ENCODE data around the gene CENPW.
A peak's percentile ranks its signal among the peaks of the same experiment; 100 is the strongest.

The CENPW gene

DNA sequence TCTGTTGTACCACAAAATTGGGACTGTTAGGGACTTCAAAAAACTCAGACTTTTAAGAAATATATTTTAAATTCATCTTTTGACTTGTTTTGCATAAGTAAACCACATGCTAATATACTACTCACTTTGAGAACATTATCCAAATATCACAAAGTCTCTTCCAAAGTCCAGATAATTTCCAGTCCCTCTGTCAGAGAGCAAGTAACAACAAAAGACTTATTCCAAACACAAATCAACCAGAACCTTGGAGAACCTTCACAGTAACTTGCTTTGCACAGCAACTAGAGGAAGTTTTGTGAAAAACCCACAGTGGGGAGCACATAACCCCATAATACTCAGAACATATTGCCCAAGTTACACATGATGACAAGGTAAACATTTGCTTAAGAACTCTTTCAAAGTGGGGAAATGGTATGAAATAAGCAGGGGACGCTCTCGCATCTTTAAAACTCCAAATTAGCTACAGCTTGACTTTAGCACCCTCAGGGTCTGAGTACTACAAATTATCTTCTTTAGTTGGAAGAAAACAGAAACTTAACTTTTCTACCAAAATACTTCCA lies 37.8 kb downstream of the CENPW start:
- H3K14ac ChIP-seq (ENCODE audit: low read length), result no peak overlapping the region
- H2BK5ac ChIP-seq (ENCODE audit: low read depth, low read length, poor library complexity), result no peak overlapping the region
- no peak overlapping the region for H4K12ac ChIP-seq (ENCODE audit: low read depth, low read length)
- H3K79me1 ChIP-seq (ENCODE audit: low read length), result no peaks in the 10 kb centered on the region
- H2BK12ac ChIP-seq (ENCODE audit: low read length), result no peak overlapping the region
- peaks cover 3% of the 10 kb centered on the region for H3K9me3 ChIP-seq (ENCODE audit: insufficient read depth, low read depth, low read length)
- DNase-seq, result no peak
- peaks cover 0 to 3% of the 10 kb centered on the region in 2 experiments for H3K36me3 ChIP-seq (ENCODE audit: control insufficient read depth in 1 of 2, insufficient read depth in 2 of 2, low read length in 2 of 2)
- H2BK120ac ChIP-seq (ENCODE audit: insufficient read depth, low read length, poor library complexity), result no peak overlapping the region
- H4K8ac ChIP-seq (ENCODE audit: low read depth, low read length), result no peak overlapping the region
- no peak overlapping the region for H2AFZ ChIP-seq (ENCODE audit: insufficient read depth, low read length, poor library complexity)
- H3K18ac ChIP-seq (ENCODE audit: low read length), result no peak overlapping the region
- H4K91ac ChIP-seq (ENCODE audit: low read depth, low read length), result no peak overlapping the region
- H3K4me3 ChIP-seq (ENCODE audit: low read depth, low read length), result no peak overlapping the region
- no peak overlapping the region for H3K23ac ChIP-seq (ENCODE audit: low read length)
- no peaks in the 10 kb centered on the region for H3K27me3 ChIP-seq (ENCODE audit: insufficient read depth, low read length)
- no peak overlapping the region for H3K4me2 ChIP-seq (ENCODE audit: low read length)
- H3K9ac ChIP-seq (ENCODE audit: low read length), result no peak overlapping the region
- no peaks in the 10 kb centered on the region for H3K79me2 ChIP-seq (ENCODE audit: control insufficient read depth, insufficient read depth, low read length, poor library complexity)
- WGBS (ENCODE audit: extremely low coverage, insufficient coverage, insufficient read length), result no CpG with 5 or more reads among the region's 2 CpGs
- H2AK5ac ChIP-seq (ENCODE audit: low read length), result no peak overlapping the region
- no peak overlapping the region for H3K27ac ChIP-seq (ENCODE audit: low read depth, low read length)
- H3K4ac ChIP-seq (ENCODE audit: low read depth, low read length), result no peak overlapping the region
- no peaks in the 10 kb centered on the region for H3K4me1 ChIP-seq (ENCODE audit: control insufficient read depth in 1 of 2, insufficient read depth in 2 of 2, low read length in 2 of 2)

DNA sequence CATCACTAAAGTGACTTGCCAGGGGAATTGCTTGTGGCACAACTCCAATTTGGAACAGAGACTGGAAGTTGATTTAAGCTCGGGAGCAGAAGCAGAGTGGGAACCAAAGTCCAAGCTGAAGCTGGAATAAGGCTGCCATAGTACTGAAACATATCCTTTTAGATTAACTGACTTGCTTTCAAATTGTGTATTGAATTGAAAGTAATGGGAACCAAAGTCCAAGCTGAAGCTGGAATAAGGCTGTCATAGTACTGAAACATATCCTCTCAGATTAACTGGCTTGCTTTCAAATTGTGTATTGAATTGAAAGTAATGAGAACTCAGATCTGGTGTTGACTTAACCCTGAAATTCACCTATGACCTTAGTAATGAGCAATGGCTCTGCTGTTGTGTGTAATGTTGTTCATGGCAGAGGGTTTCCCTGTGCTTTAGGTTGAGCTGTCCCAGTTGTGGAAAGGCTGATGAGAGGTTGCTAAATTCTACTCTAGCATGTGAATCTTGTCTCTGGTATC lies 40.2 kb downstream of the CENPW start:
- no peaks in the 10 kb centered on the region for H3K4me1 ChIP-seq (ENCODE audit: control insufficient read depth in 1 of 2, insufficient read depth in 2 of 2, low read length in 2 of 2)
- no peaks in the 10 kb centered on the region for H3K27me3 ChIP-seq (ENCODE audit: insufficient read depth, low read length)
- no peak overlapping the region for H3K14ac ChIP-seq (ENCODE audit: low read length)
- no peaks in the 10 kb centered on the region for H3K79me1 ChIP-seq (ENCODE audit: low read length)
- H3K18ac ChIP-seq (ENCODE audit: low read length), result no peak overlapping the region
- no peak overlapping the region for H3K23ac ChIP-seq (ENCODE audit: low read length)
- no peak overlapping the region for H3K27ac ChIP-seq (ENCODE audit: low read depth, low read length)
- no peak overlapping the region for H2BK120ac ChIP-seq (ENCODE audit: insufficient read depth, low read length, poor library complexity)
- no peak overlapping the region for H3K9ac ChIP-seq (ENCODE audit: low read length)
- H4K8ac ChIP-seq (ENCODE audit: low read depth, low read length), result no peak overlapping the region
- H4K91ac ChIP-seq (ENCODE audit: low read depth, low read length), result no peak overlapping the region
- H4K12ac ChIP-seq (ENCODE audit: low read depth, low read length), result no peak overlapping the region
- peaks cover 0 to 3% of the 10 kb centered on the region in 2 experiments for H3K36me3 ChIP-seq (ENCODE audit: control insufficient read depth in 1 of 2, insufficient read depth in 2 of 2, low read length in 2 of 2)
- H3K4me2 ChIP-seq (ENCODE audit: low read length), result no peak overlapping the region
- H3K9me3 ChIP-seq (ENCODE audit: insufficient read depth, low read depth, low read length), result peaks cover 3% of the 10 kb centered on the region
- DNase-seq, result no peak
- no peak overlapping the region for H2BK5ac ChIP-seq (ENCODE audit: low read depth, low read length, poor library complexity)
- no peak overlapping the region for H3K4ac ChIP-seq (ENCODE audit: low read depth, low read length)
- no peaks in the 10 kb centered on the region for H3K79me2 ChIP-seq (ENCODE audit: control insufficient read depth, insufficient read depth, low read length, poor library complexity)
- WGBS (ENCODE audit: extremely low coverage, insufficient coverage, insufficient read length), result no CpG with 5 or more reads among the region's 1 CpG
- H2AFZ ChIP-seq (ENCODE audit: insufficient read depth, low read length, poor library complexity), result no peak overlapping the region
- no peak overlapping the region for H2AK5ac ChIP-seq (ENCODE audit: low read length)
- no peak overlapping the region for H2BK12ac ChIP-seq (ENCODE audit: low read length)
- H3K4me3 ChIP-seq (ENCODE audit: low read depth, low read length), result no peak overlapping the region

DNA sequence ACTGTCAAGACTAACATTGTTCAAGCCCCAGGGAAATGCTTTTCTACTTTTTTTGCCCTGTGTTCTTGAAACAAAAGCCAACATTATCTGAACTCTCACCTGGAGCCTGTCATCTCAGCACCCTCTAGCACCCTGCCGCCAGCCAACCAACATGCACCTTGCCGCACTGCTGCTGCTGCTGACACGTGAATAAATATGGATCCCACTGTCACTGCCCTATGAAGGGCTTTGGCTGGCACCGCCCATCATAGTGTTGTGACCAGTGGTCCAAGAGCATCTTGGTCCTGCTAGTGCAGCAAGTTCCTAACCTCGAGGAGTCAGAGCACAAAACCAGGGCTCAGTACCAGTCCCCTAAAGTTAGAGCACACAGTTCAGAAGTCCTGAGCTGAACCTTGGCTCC lies 41.6 kb downstream of the CENPW start:
- H2BK5ac ChIP-seq (ENCODE audit: low read depth, low read length, poor library complexity), result no peak overlapping the region
- no peaks in the 10 kb centered on the region for H3K79me2 ChIP-seq (ENCODE audit: control insufficient read depth, insufficient read depth, low read length, poor library complexity)
- no peak overlapping the region for H2BK12ac ChIP-seq (ENCODE audit: low read length)
- H3K18ac ChIP-seq (ENCODE audit: low read length), result no peak overlapping the region
- no peak overlapping the region for H2AFZ ChIP-seq (ENCODE audit: insufficient read depth, low read length, poor library complexity)
- no peak for DNase-seq
- no peaks in the 10 kb centered on the region for H3K4me1 ChIP-seq (ENCODE audit: control insufficient read depth in 1 of 2, insufficient read depth in 2 of 2, low read length in 2 of 2)
- H3K9me3 ChIP-seq (ENCODE audit: insufficient read depth, low read depth, low read length), result peaks cover 3% of the 10 kb centered on the region
- no peak overlapping the region for H3K4me2 ChIP-seq (ENCODE audit: low read length)
- H3K4me3 ChIP-seq (ENCODE audit: low read depth, low read length), result peak overlapping the region; percentile 20
- no peaks in the 10 kb centered on the region for H3K27me3 ChIP-seq (ENCODE audit: insufficient read depth, low read length)
- H2AK5ac ChIP-seq (ENCODE audit: low read length), result no peak overlapping the region
- H3K27ac ChIP-seq (ENCODE audit: low read depth, low read length), result no peak overlapping the region
- H4K8ac ChIP-seq (ENCODE audit: low read depth, low read length), result no peak overlapping the region
- no peaks in the 10 kb centered on the region for H3K79me1 ChIP-seq (ENCODE audit: low read length)
- H4K12ac ChIP-seq (ENCODE audit: low read depth, low read length), result no peak overlapping the region
- H3K23ac ChIP-seq (ENCODE audit: low read length), result no peak overlapping the region
- H4K91ac ChIP-seq (ENCODE audit: low read depth, low read length), result no peak overlapping the region
- peaks cover 0 to 3% of the 10 kb centered on the region in 2 experiments for H3K36me3 ChIP-seq (ENCODE audit: control insufficient read depth in 1 of 2, insufficient read depth in 2 of 2, low read length in 2 of 2)
- H2BK120ac ChIP-seq (ENCODE audit: insufficient read depth, low read length, poor library complexity), result no peak overlapping the region
- H3K9ac ChIP-seq (ENCODE audit: low read length), result no peak overlapping the region
- H3K4ac ChIP-seq (ENCODE audit: low read depth, low read length), result no peak overlapping the region
- H3K14ac ChIP-seq (ENCODE audit: low read length), result no peak overlapping the region
- no CpG with 5 or more reads among the region's 5 CpGs for WGBS (ENCODE audit: extremely low coverage, insufficient coverage, insufficient read length)

DNA sequence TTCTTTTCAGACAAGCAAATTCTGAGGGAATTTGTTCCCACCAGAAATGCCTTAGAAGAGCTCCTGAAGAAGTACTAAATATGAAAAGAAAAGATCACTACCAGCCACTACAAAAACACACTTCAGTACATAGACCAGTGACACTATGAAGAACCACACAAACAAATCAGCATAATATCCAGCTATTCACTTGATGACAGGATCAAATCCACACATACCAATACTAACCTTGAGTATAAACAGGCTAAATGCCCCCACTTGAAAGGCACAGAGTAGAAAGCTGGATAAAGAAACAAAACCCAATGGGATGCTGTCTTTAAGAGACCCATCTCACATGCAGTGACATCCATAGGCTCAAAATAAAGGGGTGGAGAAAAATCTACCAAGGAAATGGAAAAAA lies 43.3 kb downstream of the CENPW start:
- H2BK120ac ChIP-seq (ENCODE audit: insufficient read depth, low read length, poor library complexity), result no peak overlapping the region
- H3K79me1 ChIP-seq (ENCODE audit: low read length), result no peaks in the 10 kb centered on the region
- H2AFZ ChIP-seq (ENCODE audit: insufficient read depth, low read length, poor library complexity), result no peak overlapping the region
- no peak overlapping the region for H3K23ac ChIP-seq (ENCODE audit: low read length)
- no peak overlapping the region for H3K9ac ChIP-seq (ENCODE audit: low read length)
- no peaks in the 10 kb centered on the region for H3K27me3 ChIP-seq (ENCODE audit: insufficient read depth, low read length)
- no peak overlapping the region for H4K12ac ChIP-seq (ENCODE audit: low read depth, low read length)
- no peaks in the 10 kb centered on the region for H3K4me1 ChIP-seq (ENCODE audit: control insufficient read depth in 1 of 2, insufficient read depth in 2 of 2, low read length in 2 of 2)
- no peak overlapping the region for H4K91ac ChIP-seq (ENCODE audit: low read depth, low read length)
- peaks cover 0 to 3% of the 10 kb centered on the region in 2 experiments for H3K36me3 ChIP-seq (ENCODE audit: control insufficient read depth in 1 of 2, insufficient read depth in 2 of 2, low read length in 2 of 2)
- no peak overlapping the region for H3K4ac ChIP-seq (ENCODE audit: low read depth, low read length)
- H3K4me2 ChIP-seq (ENCODE audit: low read length), result no peak overlapping the region
- H3K9me3 ChIP-seq (ENCODE audit: insufficient read depth, low read depth, low read length), result peaks cover 3% of the 10 kb centered on the region
- no peak overlapping the region for H3K14ac ChIP-seq (ENCODE audit: low read length)
- DNase-seq, result no peak
- no peak overlapping the region for H2AK5ac ChIP-seq (ENCODE audit: low read length)
- no peak overlapping the region for H3K4me3 ChIP-seq (ENCODE audit: low read depth, low read length)
- no peak overlapping the region for H3K27ac ChIP-seq (ENCODE audit: low read depth, low read length)
- H2BK12ac ChIP-seq (ENCODE audit: low read length), result no peak overlapping the region
- no peaks in the 10 kb centered on the region for H3K79me2 ChIP-seq (ENCODE audit: control insufficient read depth, insufficient read depth, low read length, poor library complexity)
- H3K18ac ChIP-seq (ENCODE audit: low read length), result no peak overlapping the region
- no peak overlapping the region for H2BK5ac ChIP-seq (ENCODE audit: low read depth, low read length, poor library complexity)
- H4K8ac ChIP-seq (ENCODE audit: low read depth, low read length), result no peak overlapping the region
